OCI-LY1 (cell line): ENCODE data around the gene LAMA3.

Experiments
- H2AFZ ChIP-seq: fragments of 200-600 bp; sonication (generic), shearing (Covaris generic); 2 replicates; pipeline ENCODE4 v1.6.0; 2014; ENCODE audit warnings: antibody characterized with exemption, mild to moderate bottlenecking, low read length
- H3F3A ChIP-seq: fragments of 200-600 bp; sonication (generic), shearing (Covaris generic); 2 replicates; pipeline ENCODE4 v1.6.0; 2014; ENCODE audit warnings: mild to moderate bottlenecking, antibody characterized with exemption, low read length, moderate library complexity; ENCODE audit not compliant: insufficient read depth
- H3K27ac ChIP-seq: fragments of 200-600 bp; sonication (generic); 2 replicates; pipeline ENCODE4 v1.5.1; 2014; ENCODE audit warnings: low read length, mixed run types, mild to moderate bottlenecking, low read depth; ENCODE audit not compliant: poor library complexity, severe bottlenecking
- H3K27me3 ChIP-seq: fragments of 200-600 bp; sonication (generic); 2 replicates; pipeline ENCODE4 v1.6.0; 2014; ENCODE audit warnings: antibody characterized with exemption, mild to moderate bottlenecking, low read length, moderate library complexity; ENCODE audit not compliant: insufficient read depth
- H3K36me3 ChIP-seq: fragments of 200-600 bp; sonication (generic); 2 replicates; pipeline ENCODE4 v1.6.1; 2014; ENCODE audit warnings: mild to moderate bottlenecking, antibody characterized with exemption, low read length, moderate library complexity, mixed read lengths; ENCODE audit not compliant: insufficient read depth
- H3K4me1 ChIP-seq: fragments of 200-600 bp; sonication (generic); 2 replicates; pipeline ENCODE4 v1.5.1; 2014; ENCODE audit warnings: mild to moderate bottlenecking, low read length, moderate library complexity; ENCODE audit not compliant: insufficient read depth, severe bottlenecking
- H3K4me2 ChIP-seq: fragments of 200-600 bp; sonication (generic), shearing (Covaris generic); 2 replicates; pipeline ENCODE4 v1.6.1; 2014; ENCODE audit warnings: low read length
- H3K4me3 ChIP-seq: fragments of 200-600 bp; sonication (generic); 2 replicates; pipeline ENCODE4 v1.5.1; 2014; ENCODE audit warnings: low read length, low read depth, mild to moderate bottlenecking, mixed read lengths; ENCODE audit not compliant: poor library complexity, severe bottlenecking
- H3K79me2 ChIP-seq: fragments of 200-600 bp; shearing (Covaris generic); 2 replicates; pipeline ENCODE4 v1.6.1; 2016; ENCODE audit warnings: mixed run types, low read length, mixed read lengths; ENCODE audit not compliant: insufficient read depth
- H3K9ac ChIP-seq: fragments of 200-600 bp; sonication (generic), shearing (Covaris generic); 2 replicates; pipeline ENCODE4 v1.6.1; 2014; ENCODE audit warnings: mild to moderate bottlenecking, low read length, mixed read lengths
- H3K9me2 ChIP-seq: fragments of 200-600 bp; sonication (generic), shearing (Covaris generic); 2 replicates; pipeline ENCODE4 v1.6.1; 2014; ENCODE audit warnings: low read depth, mild to moderate bottlenecking, low read length, mixed read lengths
- H3K9me3 ChIP-seq: fragments of 200-600 bp; shearing (Covaris generic); 2 replicates; pipeline ENCODE4 v1.6.1; 2014; ENCODE audit warnings: low read length, mixed read lengths
- H4K20me1 ChIP-seq: fragments of 200-600 bp; sonication (generic), shearing (Covaris generic); 2 replicates; pipeline ENCODE4 v1.6.0; 2016; ENCODE audit warnings: mild to moderate bottlenecking, low read length; ENCODE audit not compliant: insufficient read depth
- CTCF ChIP-seq: fragments of 200-600 bp; sonication (generic), shearing (Covaris generic); IDR thresholded peaks from 2 replicates; pipeline ENCODE4 v1.5.1; 2017; ENCODE audit warnings: mild to moderate bottlenecking, antibody characterized with exemption, low read length, moderate library complexity, mixed read lengths
- EZH2 ChIP-seq: fragments of 200-600 bp; sonication (generic), shearing (Covaris generic); IDR thresholded peaks from 2 replicates; pipeline ENCODE4 v1.8.0; 2017; ENCODE audit warnings: borderline replicate concordance, mixed run types, mild to moderate bottlenecking, antibody characterized with exemption, low read length, moderate library complexity, mixed read lengths

Gene LAMA3

DNA sequence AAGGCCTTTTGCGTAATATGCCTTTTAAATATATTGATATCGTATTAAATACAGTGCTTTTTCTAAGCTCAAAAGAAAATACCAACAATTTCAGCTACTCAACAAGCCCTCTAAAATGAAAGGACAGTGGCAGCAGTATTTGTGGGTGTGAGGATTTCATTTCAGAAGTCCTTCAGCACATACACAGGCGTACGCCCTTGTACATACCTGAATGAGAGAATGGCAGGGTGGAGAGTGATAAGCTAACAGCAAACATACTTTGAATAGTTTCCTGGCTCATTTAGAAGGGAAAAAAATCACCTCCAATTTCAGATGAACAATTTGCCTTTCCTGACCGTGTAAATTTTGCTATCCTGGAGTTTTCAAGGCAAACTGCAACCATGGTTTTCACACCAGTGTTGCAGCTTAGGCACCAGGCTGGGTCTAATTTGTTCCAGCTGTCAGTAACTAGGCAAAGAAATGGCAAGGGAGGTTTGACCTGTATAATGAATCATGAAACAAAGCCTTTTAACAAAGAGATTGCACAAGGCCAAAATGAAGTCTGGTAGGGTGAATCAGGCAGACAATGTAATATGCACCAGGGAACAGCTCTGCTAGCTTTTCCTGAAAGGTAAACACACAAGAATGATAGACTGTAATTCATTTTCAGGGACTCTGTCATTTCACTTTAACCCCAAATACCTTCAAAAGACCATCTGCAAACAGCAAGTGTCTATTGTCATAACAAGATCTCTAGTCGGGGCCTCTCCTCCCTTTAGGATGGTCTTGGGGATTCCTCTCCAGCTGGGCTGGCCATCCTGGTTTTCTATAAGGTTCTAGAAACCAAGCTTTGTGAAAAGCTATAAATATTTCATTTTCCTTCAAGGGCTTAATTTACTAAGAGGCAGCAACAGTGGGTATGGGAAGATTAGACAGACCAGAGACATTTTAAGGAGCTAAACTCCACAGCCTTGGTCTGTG lies 38.0 kb upstream of the LAMA3 start:
- no peak overlapping the region for H3K27ac ChIP-seq
- no peak overlapping the region for H3K9ac ChIP-seq
- no peaks in the 10 kb centered on the region for H3K79me2 ChIP-seq
- H3F3A ChIP-seq: no peaks in the 10 kb centered on the region
- no peaks in the 10 kb centered on the region for H3K9me3 ChIP-seq
- no peaks in the 10 kb centered on the region for H4K20me1 ChIP-seq
- no peaks in the 10 kb centered on the region for H3K9me2 ChIP-seq
- no peaks in the 10 kb centered on the region for H3K36me3 ChIP-seq
- H3K4me1 ChIP-seq: no peaks in the 10 kb centered on the region
- H2AFZ ChIP-seq: no peak overlapping the region
- no peak overlapping the region for H3K4me2 ChIP-seq
- no peak overlapping the region for H3K4me3 ChIP-seq
- TF ChIP-seq EZH2 (no peak), CTCF (no peak)
- H3K27me3 ChIP-seq: 0 out of 2 replicates have a peak, but pooled peaks cover 3% of the 10 kb centered on the region

DNA sequence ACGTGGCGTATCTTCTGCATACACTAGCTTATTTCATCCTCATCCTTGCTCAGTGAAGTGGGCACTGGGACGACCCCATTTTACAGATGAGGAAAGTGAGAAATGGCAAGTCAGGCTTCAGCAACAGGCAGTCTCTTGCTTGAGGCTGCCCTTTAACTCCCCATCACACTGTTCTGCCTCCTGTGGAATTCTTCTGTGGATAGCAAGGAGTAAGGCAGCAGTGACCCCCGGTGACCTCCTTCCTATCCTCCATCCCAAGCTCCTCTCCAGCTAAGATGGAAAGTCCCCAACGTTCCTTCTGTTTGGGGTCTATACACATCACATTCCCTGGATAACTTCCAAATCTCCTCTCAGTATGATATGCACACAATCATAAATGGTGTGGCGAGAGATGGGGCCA lies 37.0 kb upstream of the LAMA3 start:
- Histone ChIP-seq H3K27ac (no peak overlapping the region), H3K9ac (no peak overlapping the region), H3F3A (no peaks in the 10 kb centered on the region), H3K4me1 (no peaks in the 10 kb centered on the region), H3K4me3 (no peak overlapping the region), H3K27me3 (0 out of 2 replicates have a peak, but pooled peaks cover 3% of the 10 kb centered on the region), H3K9me3 (no peaks in the 10 kb centered on the region), H3K36me3 (no peaks in the 10 kb centered on the region), H3K4me2 (no peak overlapping the region), H2AFZ (no peak overlapping the region), H3K9me2 (no peaks in the 10 kb centered on the region), H4K20me1 (no peaks in the 10 kb centered on the region), H3K79me2 (no peaks in the 10 kb centered on the region)
- TF ChIP-seq CTCF (no peak), EZH2 (no peak)

- H3K27me3 ChIP-seq: no peaks in the 10 kb centered on the region
- no peaks in the 10 kb centered on the region for H3K9me3 ChIP-seq
- H2AFZ ChIP-seq: no peak overlapping the region
- no peak overlapping the region for H3K9ac ChIP-seq
- H3K79me2 ChIP-seq: no peaks in the 10 kb centered on the region
- no peaks in the 10 kb centered on the region for H3K36me3 ChIP-seq
- H4K20me1 ChIP-seq: no peaks in the 10 kb centered on the region
- TF ChIP-seq EZH2 (no peak), CTCF (no peak)
- H3K4me3 ChIP-seq: no peak overlapping the region
- no peak overlapping the region for H3K27ac ChIP-seq
- no peak overlapping the region for H3K4me2 ChIP-seq
- no peaks in the 10 kb centered on the region for H3K4me1 ChIP-seq
- H3K9me2 ChIP-seq: no peaks in the 10 kb centered on the region
- H3F3A ChIP-seq: no peaks in the 10 kb centered on the region
These were observed 31.0 kb upstream of the LAMA3 start for GRCh38 chr18:23658285-23658684.
